Measurements from ENCODE around the gene SLC44A1.
"Not testable (repeated sequence)": the region's sequence is repeated elsewhere in the genome, so short reads cannot be mapped to it uniquely, and the experiment has no call there.

SLC44A1 gene

DNA sequence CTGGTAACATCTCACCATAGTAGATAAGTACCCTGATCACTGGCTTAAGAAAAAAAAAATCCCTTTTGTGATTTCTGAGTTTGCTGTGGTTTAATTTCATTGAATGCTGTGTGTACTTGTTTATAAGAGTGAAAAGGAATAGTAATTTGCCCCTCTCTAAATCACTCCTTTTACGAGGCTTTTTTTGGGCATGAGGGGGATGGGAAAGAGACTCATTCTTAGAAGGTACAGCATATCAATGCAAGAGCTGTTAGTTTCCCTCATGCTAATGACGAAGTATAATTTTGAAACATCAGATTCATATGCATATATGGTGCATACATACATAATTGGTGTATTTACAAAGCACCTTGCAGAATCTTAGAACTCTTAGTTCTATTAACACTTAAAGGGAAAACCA is 2.4 kb upstream of the SLC44A1 start:
- DNase-seq (ENCODE audit: low read depth in 1 of 2, low spot score in 1 of 2) = no peak

GRCh38 chr9:105242557-105242956 is 1.9 kb upstream of the SLC44A1 start:
- DNase-seq (ENCODE audit: low read depth in 1 of 2, low spot score in 1 of 2) = no peak

- no peak for DNase-seq (ENCODE audit: low read depth in 1 of 2, low spot score in 1 of 2)
Measured at GRCh38 chr9:105243015-105243686, 1.3 kb upstream of the SLC44A1 start.

DNA sequence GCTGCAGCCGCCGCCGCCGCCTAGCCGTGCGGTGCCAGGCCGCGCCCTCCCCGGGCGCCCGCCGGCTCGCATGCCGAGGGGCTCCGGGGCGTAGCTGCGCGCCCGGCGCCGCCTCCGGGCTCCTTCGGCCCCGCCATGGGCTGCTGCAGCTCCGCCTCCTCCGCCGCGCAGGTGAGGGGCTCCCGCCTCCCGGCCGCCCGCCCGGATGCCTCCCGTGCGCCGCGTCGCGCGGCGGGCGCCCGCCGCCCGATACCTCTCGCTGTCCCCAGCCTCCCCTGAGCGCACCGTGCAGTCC is 230 bp downstream of the SLC44A1 start:
- no peak for DNase-seq (ENCODE audit: low read depth in 1 of 2, low spot score in 1 of 2)

DNA sequence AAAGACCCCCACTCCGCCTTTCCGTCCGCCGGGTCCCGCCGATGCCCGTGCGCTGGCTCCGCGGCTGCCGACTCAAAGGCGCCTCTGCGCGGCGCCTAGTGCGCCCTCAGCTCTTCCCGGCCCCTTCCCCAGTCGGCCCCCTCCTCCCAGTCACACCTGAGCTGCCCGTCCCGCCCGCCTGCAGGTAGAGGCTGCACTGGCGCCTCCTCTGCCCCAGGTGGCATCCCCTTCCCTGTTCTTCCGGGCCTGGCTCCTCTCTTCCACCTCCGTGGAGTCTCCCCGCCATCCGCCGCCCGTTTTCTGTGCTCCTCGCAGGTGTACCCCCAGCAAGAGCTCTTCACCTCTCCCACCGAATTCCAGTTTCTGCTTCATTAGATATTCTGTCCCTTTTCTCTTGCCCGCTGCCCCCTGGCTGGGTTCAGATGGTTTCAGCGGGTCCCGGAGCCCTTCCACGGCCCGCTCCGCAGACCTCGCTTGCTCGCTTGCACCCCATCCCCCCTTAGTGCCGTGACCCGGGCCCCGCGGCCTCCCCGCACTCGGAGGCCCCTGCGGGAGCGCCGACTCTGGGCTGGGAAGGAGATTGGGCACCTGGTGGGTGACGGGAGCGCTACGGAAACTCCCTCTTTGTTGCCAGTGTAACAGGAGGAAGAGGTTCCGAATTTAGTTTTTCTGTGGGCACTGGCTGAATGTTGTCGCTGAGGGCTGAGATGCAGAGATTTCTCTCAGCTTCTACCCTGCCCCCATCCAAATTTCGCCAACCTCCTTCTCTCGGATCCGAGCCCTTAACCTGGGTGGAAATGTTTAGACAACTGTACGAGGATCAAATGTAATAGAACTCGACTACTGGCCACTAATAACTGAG is 809 bp downstream of the SLC44A1 start:
- peak; percentile 12 to 22 for DNase-seq (ENCODE audit: low read depth in 1 of 2, low spot score in 1 of 2)

- DNase-seq (ENCODE audit: low read depth in 1 of 2, low spot score in 1 of 2) = no peak
Measured at GRCh38 chr9:105245891-105246161, 1.4 kb downstream of the SLC44A1 start.

DNA sequence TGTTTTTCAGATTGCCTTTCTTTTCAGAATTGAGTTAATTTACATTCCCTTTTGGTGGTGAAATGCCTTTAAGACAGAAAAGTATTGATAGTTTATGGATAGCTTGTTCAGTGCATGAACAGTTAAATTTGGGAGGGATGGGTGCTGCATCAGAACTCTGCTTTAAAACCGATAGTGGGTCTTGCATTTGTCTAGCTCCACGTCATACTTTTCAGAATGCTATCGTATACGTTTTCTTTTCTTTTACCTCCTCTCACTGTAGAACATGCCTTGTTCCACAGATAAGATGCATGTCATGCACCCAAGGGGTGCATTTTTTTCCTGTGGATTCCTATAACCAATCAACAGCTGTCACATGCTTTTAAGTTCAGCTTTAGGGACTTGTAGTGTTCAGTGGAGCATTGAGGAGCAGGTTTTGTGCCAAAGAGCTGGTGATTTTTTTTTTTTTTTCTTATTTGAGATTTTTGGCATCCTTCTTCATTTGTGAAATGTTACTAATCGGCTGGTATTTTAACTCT is 2.3 kb downstream of the SLC44A1 start:
- no peak for DNase-seq (ENCODE audit: low read depth in 1 of 2, low spot score in 1 of 2)

- no peak for DNase-seq (ENCODE audit: low read depth in 1 of 2, low spot score in 1 of 2)
Measured at GRCh38 chr9:105248691-105249090, 4.2 kb downstream of the SLC44A1 start.

DNA sequence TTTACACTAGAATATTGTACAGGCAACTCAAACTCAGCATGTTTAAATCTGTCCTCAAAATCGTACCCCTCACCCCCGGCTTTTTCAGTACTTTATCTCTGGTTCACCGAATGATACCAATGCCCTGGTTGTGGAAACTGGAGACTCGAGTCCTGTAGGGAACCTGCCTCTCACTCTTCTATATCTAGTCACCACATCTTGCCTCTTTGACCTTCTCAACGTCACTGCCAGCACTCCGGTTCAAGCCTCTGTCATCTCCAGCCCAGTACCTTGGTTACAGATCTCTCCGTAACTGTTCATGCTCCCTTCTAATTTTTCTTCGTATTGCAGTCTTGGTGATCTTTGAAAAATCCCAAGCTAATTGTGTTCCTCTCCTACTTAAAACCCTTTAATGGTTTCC is 6.7 kb downstream of the SLC44A1 start:
- no peak for DNase-seq (ENCODE audit: low read depth in 1 of 2, low spot score in 1 of 2)

GRCh38 chr9:105251733-105252404 is 7.4 kb downstream of the SLC44A1 start:
- DNase-seq (ENCODE audit: low read depth in 1 of 2, low spot score in 1 of 2) = no peak

- no peak for DNase-seq (ENCODE audit: low read depth in 1 of 2, low spot score in 1 of 2)
Measured at GRCh38 chr9:105252405-105252756, 7.9 kb downstream of the SLC44A1 start.

DNA sequence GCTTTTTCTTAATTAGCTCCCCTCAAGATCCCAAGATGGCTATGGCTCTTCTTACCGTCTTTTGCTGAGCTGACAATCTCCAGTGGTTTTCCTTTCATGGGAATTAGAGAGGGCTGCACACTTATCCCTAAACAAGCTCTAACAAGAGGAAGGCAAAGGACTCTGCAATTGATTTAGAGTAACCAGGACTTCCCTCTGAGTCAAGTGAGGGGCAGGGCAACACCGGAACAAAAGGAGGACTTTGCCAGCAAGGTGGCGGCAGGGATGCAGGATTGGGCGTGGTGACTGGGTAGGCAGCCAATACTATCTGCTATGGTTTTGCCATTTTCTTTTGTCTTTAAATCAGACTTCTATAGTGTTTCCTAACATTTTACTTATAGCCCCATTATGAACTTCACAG is 9.8 kb downstream of the SLC44A1 start:
- DNase-seq (ENCODE audit: low read depth in 1 of 2, low spot score in 1 of 2) = no peak

GRCh38 chr9:105255421-105255820 is 11.0 kb downstream of the SLC44A1 start:
- DNase-seq (ENCODE audit: low read depth in 1 of 2, low spot score in 1 of 2) = no peak

- DNase-seq (ENCODE audit: low read depth in 1 of 2, low spot score in 1 of 2) = not testable (repeated sequence)
Measured at GRCh38 chr9:105256569-105256968, 12.1 kb downstream of the SLC44A1 start.

DNA sequence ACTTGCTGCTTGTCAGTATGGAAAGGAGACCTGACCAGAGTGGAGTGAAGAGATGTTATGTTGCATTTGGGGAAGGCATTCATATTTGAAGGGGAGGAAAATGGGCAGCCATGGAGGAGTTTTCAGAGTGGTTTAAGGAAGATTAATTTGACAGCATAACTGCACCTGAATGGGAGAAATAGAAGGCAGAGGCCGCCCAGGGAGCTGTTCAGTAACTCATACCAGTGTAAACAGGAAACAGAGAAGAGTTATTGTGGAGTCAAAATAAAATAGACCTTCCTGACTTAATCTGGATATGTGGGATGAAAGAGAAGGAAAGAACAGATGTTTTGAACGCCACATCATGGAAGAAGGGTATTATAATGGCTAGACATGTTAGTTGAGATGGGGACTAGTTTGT is 13.4 kb downstream of the SLC44A1 start:
- DNase-seq (ENCODE audit: low read depth in 1 of 2, low spot score in 1 of 2) = no peak

DNA sequence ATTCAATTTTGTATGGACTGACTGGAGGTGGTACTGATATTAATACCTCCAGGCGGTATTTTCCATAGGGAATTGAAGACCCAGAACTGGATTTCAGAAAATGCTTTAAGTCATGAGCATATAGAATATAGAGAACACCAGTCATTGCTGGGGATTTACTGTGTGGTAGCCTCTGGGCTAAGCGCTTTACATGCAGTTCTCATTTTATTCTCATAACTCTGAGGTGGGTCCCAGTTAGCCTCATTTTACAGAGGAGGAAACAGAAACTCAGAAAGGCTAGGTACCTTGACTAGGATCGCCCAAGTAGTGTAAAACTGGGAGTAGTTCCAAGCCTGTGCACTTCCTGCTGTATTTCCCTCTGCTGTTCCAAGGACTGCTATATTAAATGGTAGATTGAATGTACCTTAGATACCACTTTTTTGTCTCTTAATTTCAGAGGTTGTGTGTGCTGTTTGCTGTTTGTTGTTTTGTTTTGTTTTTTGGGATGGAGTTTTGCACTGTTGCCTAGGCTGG is 13.8 kb downstream of the SLC44A1 start:
- no peak for DNase-seq (ENCODE audit: low read depth in 1 of 2, low spot score in 1 of 2)

GRCh38 chr9:105259274-105259673 is 14.8 kb downstream of the SLC44A1 start:
- no peak for DNase-seq (ENCODE audit: low read depth in 1 of 2, low spot score in 1 of 2)

- DNase-seq (ENCODE audit: low read depth in 1 of 2, low spot score in 1 of 2) = no peak
Measured at GRCh38 chr9:105259731-105260612, 15.5 kb downstream of the SLC44A1 start.

DNA sequence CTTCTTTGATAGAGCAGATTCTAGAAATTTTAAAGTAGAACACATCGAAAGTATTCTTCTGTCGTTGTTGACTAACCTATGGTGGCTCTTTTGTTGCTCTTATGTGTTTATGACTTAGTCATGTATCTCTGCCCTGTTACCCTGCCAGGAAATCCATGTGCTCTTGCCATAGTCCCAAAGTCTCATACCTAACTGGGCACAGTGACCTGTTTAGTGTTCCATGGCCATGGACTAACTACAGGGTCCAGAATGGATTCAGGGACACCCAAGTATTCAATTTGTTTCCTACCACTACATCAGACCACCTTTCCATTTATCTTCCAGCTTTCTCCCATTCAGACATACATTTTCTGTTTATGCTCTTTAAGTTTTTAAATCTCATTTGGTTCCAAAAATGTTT is 18.0 kb downstream of the SLC44A1 start:
- DNase-seq (ENCODE audit: low read depth in 1 of 2, low spot score in 1 of 2) = no peak

DNA sequence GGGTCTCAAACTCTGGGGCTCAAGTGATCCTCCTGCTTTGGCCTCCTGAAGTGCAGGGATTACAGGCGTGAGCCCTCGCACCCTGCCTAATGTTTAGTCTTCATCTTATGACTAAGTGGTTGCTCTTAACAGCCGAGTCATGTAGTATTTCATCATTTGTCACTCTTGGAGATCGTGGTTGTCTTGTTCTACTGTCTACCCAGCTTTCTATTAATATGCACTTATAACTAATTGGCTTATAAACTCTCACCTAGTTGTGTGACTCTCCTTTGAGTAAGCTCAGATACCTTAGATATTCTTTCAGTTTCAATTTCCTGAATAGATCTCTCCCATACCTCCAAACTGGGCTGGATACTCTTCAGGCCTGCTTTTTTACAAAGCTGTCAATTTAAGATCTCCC is 19.9 kb downstream of the SLC44A1 start:
- no peak for DNase-seq (ENCODE audit: low read depth in 1 of 2, low spot score in 1 of 2)

- not testable (repeated sequence) for DNase-seq (ENCODE audit: low read depth in 1 of 2, low spot score in 1 of 2)
Measured at GRCh38 chr9:105268254-105268653, 23.8 kb downstream of the SLC44A1 start.

Data from activated T-helper 1 cell treated with anti-CD3 and anti-CD28 coated beads, Interleukin-2, amount 50 U/mL, for 16 hours (primary cell).